ENCODE measurements around the gene NAT8L.

The NAT8L gene

GRCh38 chr4:2103127-2103842 lies 44.2 kb downstream of the NAT8L start:
- Histone ChIP-seq H3K79me2 (ENCODE audit: insufficient read depth, low read length) (no peaks in the 10 kb centered on the region), H3K9ac (ENCODE audit: low read length) (no peak overlapping the region), H2AFZ (ENCODE audit: low read length) (no peak overlapping the region), H3K4me1 (ENCODE audit: insufficient read depth, low read length, severe bottlenecking) (no peaks in the 10 kb centered on the region), H3K9me3 (ENCODE audit: low read length) (no peaks in the 10 kb centered on the region), H4K20me1 (ENCODE audit: insufficient read depth, low read length) (no peaks in the 10 kb centered on the region), H3K27ac (ENCODE audit: low read depth, low read length, poor library complexity, severe bottlenecking) (no peak overlapping the region), H3K27me3 (ENCODE audit: insufficient read depth, low read length) (no peaks in the 10 kb centered on the region), H3K9me2 (ENCODE audit: low read depth, low read length) (no peaks in the 10 kb centered on the region), H3F3A (ENCODE audit: insufficient read depth, low read length) (no peaks in the 10 kb centered on the region), H3K36me3 (ENCODE audit: insufficient read depth, low read length) (no peaks in the 10 kb centered on the region), H3K4me3 (ENCODE audit: low read depth, low read length, poor library complexity, severe bottlenecking) (no peak overlapping the region), H3K4me2 (ENCODE audit: low read length) (no peak overlapping the region)
- no peak for TF ChIP-seq EZH2 (IDR thresholded peaks at IDR 0.05; ENCODE audit: borderline replicate concordance, low read length)
- no peak for TF ChIP-seq CTCF (IDR thresholded peaks at IDR 0.05; ENCODE audit: low read length)

DNA sequence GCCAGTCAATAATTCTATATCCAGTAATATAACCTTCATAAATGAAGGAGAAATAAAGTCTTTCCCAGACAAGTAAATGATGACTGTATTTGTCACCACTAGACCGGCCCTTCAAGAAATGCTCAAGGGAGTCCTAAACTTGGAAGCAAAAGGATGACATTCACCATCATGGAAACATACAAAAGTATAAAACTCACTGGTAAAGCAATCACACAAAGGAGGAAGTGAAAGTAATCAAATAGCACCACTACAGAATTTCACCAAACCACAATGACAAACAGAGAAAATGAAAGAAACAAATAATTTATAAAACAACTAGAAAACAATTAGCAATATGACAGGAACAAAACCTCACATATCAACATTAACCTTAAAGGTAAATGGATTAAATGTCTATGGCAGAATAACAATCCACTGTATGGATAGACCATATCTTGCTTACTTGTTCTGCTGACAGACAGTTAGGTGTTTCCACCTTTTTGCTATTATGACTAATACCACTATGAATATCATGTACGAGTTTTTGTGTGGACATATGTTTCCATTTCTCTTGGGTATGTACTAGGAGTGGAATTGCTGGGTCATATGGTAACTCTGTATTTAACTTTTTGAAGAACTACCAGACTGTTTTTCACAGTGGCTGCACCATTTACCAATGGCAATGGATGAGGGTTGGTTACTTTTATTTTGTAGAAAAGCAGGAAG lies 44.9 kb downstream of the NAT8L start:
- H3K4me2 ChIP-seq (ENCODE audit: low read length): no peak overlapping the region
- no peaks in the 10 kb centered on the region for H3F3A ChIP-seq (ENCODE audit: insufficient read depth, low read length)
- H3K9ac ChIP-seq (ENCODE audit: low read length): no peak overlapping the region
- H2AFZ ChIP-seq (ENCODE audit: low read length): no peak overlapping the region
- H3K79me2 ChIP-seq (ENCODE audit: insufficient read depth, low read length): no peaks in the 10 kb centered on the region
- no peaks in the 10 kb centered on the region for H3K27me3 ChIP-seq (ENCODE audit: insufficient read depth, low read length)
- no peaks in the 10 kb centered on the region for H3K9me2 ChIP-seq (ENCODE audit: low read depth, low read length)
- no peaks in the 10 kb centered on the region for H3K4me1 ChIP-seq (ENCODE audit: insufficient read depth, low read length, severe bottlenecking)
- H3K4me3 ChIP-seq (ENCODE audit: low read depth, low read length, poor library complexity, severe bottlenecking): no peak overlapping the region
- H4K20me1 ChIP-seq (ENCODE audit: insufficient read depth, low read length): no peaks in the 10 kb centered on the region
- no peaks in the 10 kb centered on the region for H3K36me3 ChIP-seq (ENCODE audit: insufficient read depth, low read length)
- no peaks in the 10 kb centered on the region for H3K9me3 ChIP-seq (ENCODE audit: low read length)
- TF ChIP-seq EZH2 (IDR thresholded peaks at IDR 0.05; ENCODE audit: borderline replicate concordance, low read length): no peak
- TF ChIP-seq CTCF (IDR thresholded peaks at IDR 0.05; ENCODE audit: low read length): no peak
- H3K27ac ChIP-seq (ENCODE audit: low read depth, low read length, poor library complexity, severe bottlenecking): no peak overlapping the region

DNA sequence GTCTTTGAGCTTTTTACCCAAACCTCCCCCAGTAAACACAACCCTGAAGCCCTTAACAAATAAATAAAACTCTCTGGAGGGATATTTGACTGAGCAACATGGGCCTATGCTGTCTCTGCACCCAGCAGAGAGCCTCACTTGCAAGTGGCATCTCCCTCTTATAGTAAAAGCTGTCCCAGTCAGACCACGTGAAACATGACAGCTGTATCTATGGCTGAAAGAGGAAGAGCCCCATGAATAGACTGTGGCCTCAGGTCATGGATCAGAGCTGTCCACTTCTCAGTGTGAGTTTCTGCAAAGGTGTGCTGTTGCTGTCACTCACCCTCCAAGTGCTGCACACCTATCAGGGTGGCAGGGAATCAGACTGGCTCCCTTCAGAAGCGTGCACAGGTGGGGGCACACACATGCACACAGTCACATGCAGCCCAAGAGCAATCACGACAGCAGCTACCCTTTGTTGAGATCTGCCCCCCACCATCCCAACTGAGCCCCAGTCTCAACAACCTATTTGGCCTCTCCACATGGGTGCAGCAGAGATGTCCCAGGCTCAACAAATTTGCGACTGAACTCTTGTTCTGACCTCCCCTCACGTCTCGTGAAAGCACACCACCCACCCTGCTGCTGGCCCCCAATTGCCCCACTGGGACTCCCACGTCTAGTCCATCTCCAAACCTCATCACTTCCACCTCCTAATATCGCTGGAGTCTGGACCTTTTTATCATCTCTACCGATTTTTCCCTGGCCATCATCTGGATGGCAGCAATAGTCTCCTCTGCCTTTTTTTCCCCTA lies 45.6 kb downstream of the NAT8L start:
- Histone ChIP-seq H3F3A (ENCODE audit: insufficient read depth, low read length) (no peaks in the 10 kb centered on the region), H3K27me3 (ENCODE audit: insufficient read depth, low read length) (no peaks in the 10 kb centered on the region), H3K4me2 (ENCODE audit: low read length) (no peak overlapping the region), H3K4me1 (ENCODE audit: insufficient read depth, low read length, severe bottlenecking) (no peaks in the 10 kb centered on the region), H3K79me2 (ENCODE audit: insufficient read depth, low read length) (no peaks in the 10 kb centered on the region), H3K9me2 (ENCODE audit: low read depth, low read length) (no peaks in the 10 kb centered on the region), H3K4me3 (ENCODE audit: low read depth, low read length, poor library complexity, severe bottlenecking) (no peak overlapping the region), H3K27ac (ENCODE audit: low read depth, low read length, poor library complexity, severe bottlenecking) (no peak overlapping the region), H3K36me3 (ENCODE audit: insufficient read depth, low read length) (no peaks in the 10 kb centered on the region), H2AFZ (ENCODE audit: low read length) (no peak overlapping the region), H4K20me1 (ENCODE audit: insufficient read depth, low read length) (no peaks in the 10 kb centered on the region), H3K9me3 (ENCODE audit: low read length) (no peaks in the 10 kb centered on the region), H3K9ac (ENCODE audit: low read length) (no peak overlapping the region)
- no peak for TF ChIP-seq CTCF (IDR thresholded peaks at IDR 0.05; ENCODE audit: low read length)
- TF ChIP-seq EZH2 (IDR thresholded peaks at IDR 0.05; ENCODE audit: borderline replicate concordance, low read length): no peak

Data from OCI-LY1 (cell line).